ENCODE data around the gene SLC16A3. TPM values are rescaled to one million over a fixed set of nuclear protein-coding genes. Genes with fewer than 3 reads are reported as not detected.
A peak's percentile ranks its signal among the peaks of the same experiment; 100 is the strongest.

Gene SLC16A3
- total RNA-seq, 1 experiment from 2014 or later = 355 TPM

DNA sequence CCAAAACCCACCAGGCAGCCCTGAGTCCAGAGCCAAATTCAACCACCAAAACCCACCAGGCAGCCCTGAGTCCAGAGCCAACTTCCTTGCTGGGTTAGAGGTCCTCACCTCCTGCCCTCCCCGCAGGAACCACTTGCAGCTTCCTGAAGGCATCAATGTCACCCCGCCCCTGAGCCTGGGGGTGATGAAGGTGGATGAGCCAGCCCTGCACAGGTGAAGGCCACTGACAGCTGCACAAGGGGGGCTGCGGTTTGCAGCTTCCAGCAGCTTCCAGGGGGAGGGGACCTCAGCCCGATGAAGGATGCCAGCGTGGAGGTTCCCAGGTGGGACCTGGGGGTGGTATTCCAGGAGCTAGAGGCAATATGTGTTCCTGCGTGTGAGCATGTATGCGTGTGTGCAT, 52.2 kb downstream of the SLC16A3 start:
- DNase-seq (ENCODE audit: low read depth) = no peak

- DNase-seq (ENCODE audit: low read depth) = peak; percentile 84
Measured at GRCh38 chr17:82281502-82282238, 52.8 kb downstream of the SLC16A3 start.

- no peak for DNase-seq (ENCODE audit: low read depth)
Measured at GRCh38 chr17:82282239-82283207, 53.7 kb downstream of the SLC16A3 start.

DNA sequence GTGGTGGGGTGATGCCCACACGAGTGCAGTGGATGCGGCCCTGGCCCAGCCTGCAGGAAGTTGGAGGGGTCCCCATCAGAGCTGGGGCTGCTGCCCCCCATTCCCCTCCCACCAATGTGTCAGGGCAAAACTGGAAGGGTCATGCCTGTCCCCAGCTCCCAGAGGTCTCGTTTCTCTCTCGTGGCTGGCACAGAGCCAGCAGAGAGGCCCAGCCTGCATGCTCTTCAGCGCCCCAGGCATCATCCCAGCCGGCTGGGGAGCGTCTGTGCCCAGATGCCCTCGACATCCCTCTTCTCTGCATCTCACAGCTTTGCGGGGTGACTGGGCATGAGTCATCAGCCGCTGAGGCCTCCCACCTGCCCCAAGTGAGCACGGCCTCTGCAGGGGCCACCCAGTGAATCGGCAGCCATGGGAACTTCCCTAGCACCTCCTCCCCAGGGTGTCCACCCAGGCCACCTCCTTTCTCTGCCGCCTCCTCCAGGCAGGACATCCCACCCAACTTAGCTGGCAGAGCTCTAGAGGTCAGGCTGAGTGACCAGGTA, 54.4 kb downstream of the SLC16A3 start:
- peak; percentile 97 for DNase-seq (ENCODE audit: low read depth)

- DNase-seq (ENCODE audit: low read depth) = no peak
Measured at GRCh38 chr17:82285141-82285540, 56.3 kb downstream of the SLC16A3 start.

DNA sequence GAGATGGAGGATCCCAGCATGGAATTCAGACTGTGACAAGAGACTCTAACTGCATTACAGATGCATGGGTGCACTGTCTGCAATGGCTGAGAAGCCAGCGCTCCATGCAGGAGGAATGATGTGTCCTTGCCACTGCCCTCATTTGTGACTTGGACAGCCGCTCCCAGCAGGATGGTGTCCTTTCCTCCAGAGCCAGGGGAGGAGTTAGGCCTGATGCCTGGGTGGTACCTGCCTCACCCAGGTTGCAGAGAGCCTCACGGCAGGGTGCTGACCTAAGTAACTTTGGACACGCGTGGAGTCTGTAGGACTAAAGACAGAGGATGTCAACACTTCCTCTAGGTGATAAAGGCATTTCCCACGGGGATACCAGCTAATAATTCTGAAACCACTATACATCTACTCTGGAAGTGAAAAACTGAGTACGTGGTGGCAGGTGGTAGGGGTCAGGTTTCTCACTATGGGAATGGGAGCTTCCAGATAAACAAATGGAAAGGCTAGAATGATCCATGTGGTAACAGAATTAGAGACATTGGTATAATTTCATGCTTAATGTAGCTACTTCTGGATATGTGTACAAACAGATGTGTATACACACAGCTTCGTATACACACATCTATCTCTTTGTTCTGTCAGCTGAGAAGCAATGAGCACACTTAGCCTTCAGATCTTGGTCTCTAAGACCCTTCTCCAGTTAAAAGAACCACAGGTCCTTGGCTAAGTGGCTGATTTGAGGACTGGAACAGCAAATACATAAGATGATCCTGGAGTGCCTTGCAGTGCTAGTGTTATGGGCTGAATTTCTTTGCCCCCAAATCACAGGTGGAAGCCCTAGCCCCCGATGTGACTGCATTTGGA, 58.4 kb downstream of the SLC16A3 start:
- no peak for DNase-seq (ENCODE audit: low read depth)

DNA sequence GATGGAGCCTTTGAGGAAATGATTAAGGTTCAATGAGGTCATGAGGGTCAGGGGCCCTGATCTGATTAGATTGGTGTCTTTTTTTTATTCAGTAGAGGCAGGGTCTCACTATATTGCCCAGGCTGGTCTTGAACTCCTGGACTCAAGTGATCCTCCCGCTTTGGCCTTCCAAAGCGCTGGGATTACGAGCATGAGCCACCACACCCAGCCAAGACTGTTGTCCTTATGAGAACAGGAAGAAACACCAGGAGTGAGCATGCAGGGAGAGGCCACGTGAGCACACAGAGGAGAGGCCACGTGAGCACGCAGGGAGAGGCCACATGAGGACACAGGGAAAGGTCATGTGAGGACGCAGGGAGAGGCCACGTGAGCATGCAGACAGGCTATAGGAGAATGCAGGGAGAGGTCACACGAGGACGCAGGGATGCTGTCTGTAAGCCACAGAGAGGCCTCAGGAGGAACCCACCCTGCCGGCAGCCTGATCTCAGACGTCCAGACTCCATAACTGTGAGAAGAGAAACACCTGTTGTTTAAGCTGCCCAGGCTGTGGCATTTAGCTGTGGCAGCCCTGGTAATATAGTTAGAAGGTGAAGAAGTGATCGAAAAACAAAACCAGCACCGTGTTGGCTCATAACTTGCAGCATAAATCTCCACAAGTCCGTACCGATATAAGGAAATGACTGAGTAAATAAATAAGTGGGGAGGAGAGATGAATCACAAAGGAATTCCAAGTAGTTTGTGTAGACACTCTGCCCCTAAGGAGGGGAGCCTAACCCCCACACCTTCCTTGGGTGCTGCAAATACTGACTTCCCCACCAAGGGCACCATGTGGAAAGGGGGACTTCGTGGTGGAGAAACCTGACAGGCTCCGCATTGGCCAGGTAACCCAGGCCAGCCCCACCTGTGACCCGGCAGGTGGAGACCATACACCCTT, 59.3 kb downstream of the SLC16A3 start:
- DNase-seq (ENCODE audit: low read depth) = peak; percentile 99

Other genes with a start within 250 kb of the SLC16A3 start
- 97.0 and 172 TPM in 2 replicates for gene CENPX, start 206.2 kb upstream of the SLC16A3 start, total RNA-seq (2014; rRNA removed; shearing (Covaris generic))
- gene LRRC45, start 205.7 kb upstream of the SLC16A3 start, total RNA-seq (2014; rRNA removed; shearing (Covaris generic)) = 16.1 and 17.2 TPM in 2 replicates
- gene RAC3, start 197.4 kb upstream of the SLC16A3 start, total RNA-seq (2014; rRNA removed; shearing (Covaris generic)) = 41.7 and 46.9 TPM in 2 replicates
- gene DCXR, start 191.3 kb upstream of the SLC16A3 start, total RNA-seq (2014; rRNA removed; shearing (Covaris generic)) = 75.1 and 83.5 TPM in 2 replicates
- gene RFNG, start 177.2 kb upstream of the SLC16A3 start, total RNA-seq (2014; rRNA removed; shearing (Covaris generic)) = 21.9 and 31.5 TPM in 2 replicates
- 240 and 272 TPM in 2 replicates for gene GPS1, start 177.1 kb upstream of the SLC16A3 start, total RNA-seq (2014; rRNA removed; shearing (Covaris generic))
- 114 and 122 TPM in 2 replicates for gene DUS1L, start 163.2 kb upstream of the SLC16A3 start, total RNA-seq (2014; rRNA removed; shearing (Covaris generic))
- 140 and 151 TPM in 2 replicates for gene FASN, start 130.8 kb upstream of the SLC16A3 start, total RNA-seq (2014; rRNA removed; shearing (Covaris generic))
- gene CCDC57, start 16.2 kb upstream of the SLC16A3 start, total RNA-seq (2014; rRNA removed; shearing (Covaris generic)) = 10.6 and 12.9 TPM in 2 replicates
- 34.0 and 58.5 TPM in 2 replicates for gene CSNK1D, start 44.7 kb downstream of the SLC16A3 start, total RNA-seq (2014; rRNA removed; shearing (Covaris generic))
- gene CD7, start 88.6 kb downstream of the SLC16A3 start, total RNA-seq (2014; rRNA removed; shearing (Covaris generic)) = not detected in 2 replicates
- 0.24 TPM in 1 of 2 replicates, not detected in the other for gene SECTM1, start 104.7 kb downstream of the SLC16A3 start, total RNA-seq (2014; rRNA removed; shearing (Covaris generic))
- 1.4 and 2.1 TPM in 2 replicates for gene TEX19, start 130.2 kb downstream of the SLC16A3 start, total RNA-seq (2014; rRNA removed; shearing (Covaris generic))
- gene UTS2R, start 142.7 kb downstream of the SLC16A3 start, total RNA-seq (2014; rRNA removed; shearing (Covaris generic)) = not detected in 2 replicates
- gene HEXD, start 189.3 kb downstream of the SLC16A3 start, total RNA-seq (2014; rRNA removed; shearing (Covaris generic)) = 8.0 and 11.5 TPM in 2 replicates
- 40.8 and 45.3 TPM in 2 replicates for gene OGFOD3, start 189.5 kb downstream of the SLC16A3 start, total RNA-seq (2014; rRNA removed; shearing (Covaris generic))
- 38.2 and 39.6 TPM in 2 replicates for gene CYBC1, start 221.7 kb downstream of the SLC16A3 start, total RNA-seq (2014; rRNA removed; shearing (Covaris generic))
- gene NARF, start 229.7 kb downstream of the SLC16A3 start, total RNA-seq (2014; rRNA removed; shearing (Covaris generic)) = 34.3 and 35.8 TPM in 2 replicates

All from HT1080 (cell line).